ENCODE measurements around the gene PPFIBP1.
"Not testable (repeated sequence)": the region's sequence is repeated elsewhere in the genome, so short reads cannot be mapped to it uniquely, and the experiment has no call there.

Gene PPFIBP1

DNA sequence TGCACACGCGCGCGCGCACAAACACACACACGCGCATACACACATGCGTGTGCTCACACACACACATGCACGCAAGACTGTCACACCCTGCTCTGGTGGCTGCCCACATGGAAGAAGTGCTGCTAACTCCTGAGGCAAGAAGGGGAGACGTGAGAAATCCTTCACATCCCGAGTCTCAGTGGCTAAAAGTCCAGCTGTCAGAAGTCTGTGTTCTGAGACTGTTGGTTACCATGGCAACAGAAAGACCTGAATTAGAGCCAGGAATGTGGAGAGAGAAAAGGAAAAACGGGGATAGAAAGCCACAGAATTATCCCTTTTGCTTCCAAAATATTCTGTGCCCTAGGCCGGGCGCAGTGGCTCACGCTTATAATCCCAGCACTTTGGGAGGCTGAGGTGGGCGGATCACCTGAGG is 71.2 kb downstream of the PPFIBP1 start:
- DNase-seq: no peak

DNA sequence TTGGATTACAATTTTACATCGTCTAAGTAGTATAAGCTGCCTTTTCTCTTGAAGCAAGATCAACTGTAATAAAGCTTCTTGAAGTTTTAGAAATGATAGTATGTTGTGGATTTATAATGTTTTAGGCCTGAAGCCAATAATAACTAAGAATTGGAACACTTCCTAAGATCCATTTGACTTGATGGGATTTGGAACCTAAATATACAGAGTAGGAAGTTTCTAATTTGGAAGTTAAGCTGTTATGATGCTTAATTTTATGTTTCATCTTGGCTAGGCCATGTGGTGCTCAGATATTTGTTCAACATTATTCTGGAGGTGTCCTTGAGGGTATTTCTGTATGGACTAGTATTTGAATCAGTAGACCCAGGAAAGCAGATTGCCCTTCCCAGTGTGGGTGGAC is 74.9 kb downstream of the PPFIBP1 start:
- not testable (repeated sequence) for DNase-seq

GRCh38 chr12:27601056-27601828 is 77.2 kb downstream of the PPFIBP1 start:
- peak; percentile 32 to 50 for DNase-seq

GRCh38 chr12:27602516-27602915 is 78.5 kb downstream of the PPFIBP1 start:
- no peak for DNase-seq

DNA sequence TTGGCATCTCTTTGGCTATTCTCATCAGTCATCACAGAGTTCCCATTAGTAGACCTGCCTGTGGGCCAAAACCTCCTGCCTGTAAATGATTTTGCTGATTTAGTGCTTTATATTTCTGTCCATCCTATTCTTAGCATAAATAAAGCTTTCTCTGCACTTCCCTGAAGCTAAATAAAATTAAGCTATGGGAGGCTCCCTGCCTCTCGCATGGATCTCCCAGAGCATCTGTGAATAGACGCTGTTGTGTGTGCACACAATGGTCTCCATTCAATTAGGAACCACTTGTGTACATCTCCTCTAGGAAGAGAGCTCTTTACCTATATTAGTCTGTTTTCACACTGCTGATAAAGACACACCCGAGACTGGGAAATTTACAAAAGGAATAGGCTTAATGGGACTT is 80.4 kb downstream of the PPFIBP1 start:
- no peak for DNase-seq

DNA sequence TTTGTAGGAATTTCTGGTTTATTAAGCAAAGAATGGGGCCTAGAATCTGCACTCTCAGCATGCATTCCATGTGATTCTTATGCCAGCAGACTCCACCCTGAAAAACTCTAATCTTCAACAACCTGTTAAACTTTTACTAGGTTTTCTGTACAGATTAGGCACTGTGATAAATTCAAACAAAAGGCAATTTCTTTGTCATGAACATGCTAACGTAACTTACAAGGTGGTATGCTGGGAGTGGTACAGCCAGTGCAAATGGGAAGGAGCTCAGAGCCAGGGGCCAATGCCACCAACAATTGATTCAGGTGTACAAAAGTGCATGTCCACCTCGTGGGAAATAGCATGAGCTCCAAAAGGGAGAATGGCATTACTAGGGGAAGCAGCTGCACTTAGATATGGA is 83.0 kb downstream of the PPFIBP1 start:
- no peak for DNase-seq

DNA sequence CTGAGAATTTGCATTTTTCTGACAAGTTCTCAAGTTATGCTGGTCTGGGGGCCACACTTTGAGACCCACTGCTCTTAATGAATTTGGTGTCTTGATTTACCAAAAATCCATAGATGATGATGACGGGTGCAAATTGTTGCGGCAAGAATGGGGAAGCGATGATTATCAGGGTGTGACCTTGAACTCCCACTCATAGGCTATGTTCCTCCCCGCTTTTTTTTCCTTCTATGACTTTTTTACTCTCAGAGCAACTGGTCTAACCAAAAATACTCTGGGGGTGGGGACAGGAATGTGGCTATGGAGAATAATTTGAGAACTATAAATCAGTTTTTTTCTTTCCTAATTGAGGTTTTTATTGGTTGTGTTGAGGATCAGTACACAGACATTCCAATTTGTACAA is 83.6 kb downstream of the PPFIBP1 start:
- DNase-seq: no peak

GRCh38 chr12:27608890-27609289 is 84.9 kb downstream of the PPFIBP1 start:
- DNase-seq: no peak

GRCh38 chr12:27610374-27610773 is 86.4 kb downstream of the PPFIBP1 start:
- no peak for DNase-seq

GRCh38 chr12:27614386-27614785 is 90.4 kb downstream of the PPFIBP1 start:
- no peak for DNase-seq

DNA sequence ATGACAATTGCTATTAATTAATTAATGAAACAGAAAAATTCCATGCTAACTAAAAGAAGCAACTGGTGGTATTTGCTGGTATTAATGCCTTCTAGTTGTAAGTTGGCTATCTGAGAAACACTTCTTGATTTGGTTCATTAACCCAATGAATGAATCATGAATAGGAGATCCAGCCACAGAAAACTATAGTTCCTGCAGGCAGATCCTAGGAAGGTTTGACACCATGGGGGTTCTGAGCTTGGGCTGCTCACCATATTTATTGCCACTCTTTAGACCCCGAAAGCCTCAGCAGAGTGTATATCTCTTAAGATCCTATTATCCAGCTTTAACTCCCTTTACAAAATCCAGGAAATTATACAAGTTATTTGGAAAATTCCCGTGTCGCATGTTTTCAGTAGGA is 90.9 kb downstream of the PPFIBP1 start:
- no peak for DNase-seq

- no peak for DNase-seq
These were observed 91.4 kb downstream of the PPFIBP1 start for GRCh38 chr12:27615331-27615891.

- no peak for DNase-seq
These were observed 92.5 kb downstream of the PPFIBP1 start for GRCh38 chr12:27616356-27617142.

DNA sequence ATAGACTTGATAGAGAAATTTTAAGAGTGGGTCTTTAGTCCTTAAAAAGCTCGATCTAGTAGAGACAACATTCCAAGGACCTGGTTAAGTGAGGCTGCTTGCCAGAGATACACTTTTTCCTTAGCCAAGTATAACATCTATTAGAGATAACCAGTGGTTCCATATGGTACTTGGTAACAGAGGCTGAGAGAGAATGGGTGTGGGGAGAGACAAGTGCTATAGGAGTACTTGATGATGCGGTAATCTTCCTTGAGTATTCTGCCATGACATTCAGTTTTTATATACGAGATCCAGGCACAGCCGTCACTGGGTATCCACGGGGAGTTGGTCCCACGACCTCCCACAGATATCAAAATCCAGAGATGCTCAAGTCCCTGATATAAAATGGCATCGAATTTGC is 94.8 kb downstream of the PPFIBP1 start:
- no peak for DNase-seq

DNA sequence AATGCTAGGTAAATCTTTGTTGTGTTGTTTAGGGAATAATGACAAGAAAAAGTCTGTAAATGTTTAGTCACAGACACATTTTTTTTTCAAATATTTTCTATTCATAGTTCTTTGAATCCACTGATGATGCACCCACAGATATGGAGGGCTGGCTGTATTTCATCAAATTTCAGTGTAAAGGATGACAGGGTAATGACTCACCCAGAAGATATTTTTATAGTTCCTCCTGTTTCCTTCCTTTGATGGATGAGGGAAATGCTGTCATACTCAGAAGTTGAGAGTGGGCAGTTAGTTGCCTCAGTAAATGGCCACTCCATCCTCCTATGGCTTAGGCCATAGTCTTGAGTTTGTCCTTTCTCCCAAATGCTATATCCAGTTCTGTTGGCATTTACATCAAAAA is 95.3 kb downstream of the PPFIBP1 start:
- peak; percentile 16 to 17 for DNase-seq

DNA sequence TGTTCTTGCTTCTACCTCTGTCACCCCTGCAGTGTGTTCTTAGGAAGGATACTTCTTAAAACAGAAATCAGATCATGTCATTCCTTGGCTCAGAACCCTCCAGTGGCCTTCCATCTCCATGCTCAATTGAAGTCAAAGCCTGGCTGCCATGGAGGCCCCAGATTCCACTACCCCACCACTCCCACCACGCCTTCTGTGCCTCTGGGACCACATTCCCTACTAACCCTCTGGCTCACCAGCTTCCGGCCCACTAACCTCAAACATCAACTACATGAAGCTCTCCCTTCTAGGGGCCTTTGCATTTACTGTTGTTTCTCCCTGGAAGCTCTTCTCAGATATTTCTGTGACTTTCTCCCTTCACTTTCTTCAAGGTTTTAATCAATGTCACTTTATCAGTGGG is 96.1 kb downstream of the PPFIBP1 start:
- DNase-seq: no peak

GRCh38 chr12:27622436-27623195 is 98.6 kb downstream of the PPFIBP1 start:
- no peak for DNase-seq

DNA sequence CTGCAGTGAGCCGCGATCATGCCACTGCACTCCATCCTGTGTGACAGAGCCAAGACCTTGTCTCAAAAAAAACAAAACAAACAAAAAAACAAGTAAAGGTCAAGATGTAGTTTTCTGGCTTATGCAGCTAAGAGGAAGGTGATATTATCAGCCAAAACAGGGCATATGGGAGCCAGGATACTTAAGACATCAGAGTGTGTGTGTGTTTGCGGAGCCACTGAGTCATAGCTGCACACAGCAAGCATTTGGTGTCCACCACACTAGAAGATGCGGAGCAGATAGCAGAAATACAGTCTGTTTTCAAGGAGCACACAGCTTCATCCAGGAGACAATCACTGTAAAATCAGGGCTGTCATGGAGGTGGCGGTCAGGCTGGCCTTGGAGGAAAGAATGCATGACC is 99.6 kb downstream of the PPFIBP1 start:
- DNase-seq: no peak

- DNase-seq: no peak
These were observed 100.6 kb downstream of the PPFIBP1 start for GRCh38 chr12:27624586-27624985.

GRCh38 chr12:27627123-27627852 is 103.3 kb downstream of the PPFIBP1 start:
- no peak for DNase-seq

GRCh38 chr12:27627853-27628469 is 104.0 kb downstream of the PPFIBP1 start:
- not testable (repeated sequence) for DNase-seq

DNA sequence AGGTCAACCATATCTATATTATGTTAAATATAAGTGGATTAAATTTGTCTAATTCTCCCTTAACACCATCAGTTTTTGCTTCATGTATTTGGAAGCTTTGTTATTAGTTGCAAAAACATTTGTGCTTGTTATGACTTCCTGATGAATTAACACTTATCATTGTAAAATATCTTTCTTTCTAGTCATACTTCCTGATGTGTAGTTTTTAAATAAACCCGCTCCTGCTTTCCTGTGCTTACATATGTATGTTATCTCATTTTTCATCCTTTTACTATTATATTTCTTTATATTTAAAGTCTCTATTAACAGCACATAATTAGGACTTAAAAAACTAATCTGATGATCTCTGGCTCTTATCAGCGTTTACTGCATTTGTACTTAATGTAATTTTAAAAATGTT is 106.2 kb downstream of the PPFIBP1 start:
- not testable (repeated sequence) for DNase-seq
